Adrenal gland (tissue), 12 donors: ENCODE data around the gene BRF1. TPM values are rescaled to one million over a fixed set of nuclear protein-coding genes. Genes with fewer than 3 reads are reported as not detected.

ENCODE experiments used
- DNase-seq, 7 donors: peaks; one replicate each; pipeline ENCODE4 v3.0.0-alpha.2; 2019 to 2020
- H3K27ac ChIP-seq, 5 donors: fragments of 200-600 bp; sonication (generic) in 4 of 5; 1 replicate in 3 of 5; 2 replicates in 2 of 5; pipeline versions ENCODE4 v1.5.1 to v1.8.0; 2016 to 2020; ENCODE audit warnings: mild to moderate bottlenecking in 1 of 5
- H3K27me3 ChIP-seq: fragments of 200-600 bp; 2 replicates; pipeline ENCODE4 v1.8.0; 2021
- H3K36me3 ChIP-seq, 2 donors: fragments of 200-600 bp; replicated peaks in 1 of 2; 1 replicate in 1 of 2; 2 replicates in 1 of 2; pipeline versions ENCODE4 v1.5.1 to v1.8.0; 2018 to 2022
- H3K4me1 ChIP-seq, 2 donors: fragments of 200-600 bp; replicated peaks in 1 of 2; 1 replicate in 1 of 2; 2 replicates in 1 of 2; pipeline versions ENCODE4 v1.5.1 to v1.8.0; 2018 to 2021
- H3K4me3 ChIP-seq, 4 donors: fragments of 200-600 bp; sonication (generic) in 3 of 4; one replicate each; pipeline ENCODE4 v1.5.1; 2016 to 2018
- H3K9me3 ChIP-seq, 3 donors: fragments of 200-600 bp; sonication (generic) in 1 of 3; replicated peaks in 1 of 3; 1 replicate in 2 of 3; 2 replicates in 1 of 3; pipeline versions ENCODE4 v1.5.1 to v1.8.0; 2016 to 2021
- CTCF ChIP-seq, 6 experiments: fragments of 450-650 bp in 4 of 6; fragments of 200-600 bp in 2 of 6; sonication (generic) in 1 of 6; IDR thresholded peaks; 1 replicate in 5 of 6; 2 replicates in 1 of 6; pipeline versions ENCODE4 v1.5.1 to v1.8.0; 2016 to 2021; ENCODE audit warnings: antibody characterized with exemption in 6 of 6, mild to moderate bottlenecking in 2 of 6, moderate library complexity in 1 of 6
- POLR2A ChIP-seq, 2 donors: fragments of 450-650 bp; IDR thresholded peaks; one replicate each; pipeline ENCODE4 v1.6.1; 2017; ENCODE audit warnings: antibody characterized with exemption in 2 of 2, mild to moderate bottlenecking in 2 of 2, moderate library complexity in 1 of 2
- WGBS, 4 donors: extraction: QIAGEN DNeasy Blood & Tissue Kit in 2 of 4; methylation state at CpG; one replicate each; pipeline versions ENCODE4 v1.1.5 to v1.1.7; 2013 to 2017; 5-methylcytosine and 5-hydroxymethylcytosine counted together
- intact Hi-C, 2 donors: fragments of 100-400 bp; cut with DNase I; formaldehyde crosslinking; loops; one replicate each; pipeline versions ENCODE4 v1.14.1 to v1.15.0; 2022 to 2023
- polyA plus RNA-seq, 3 donors: library from polyadenylated mRNA; stranded (reverse); fragments of 200-250 nt in 2 of 3; fragments of 350-450 nt in 1 of 3; fragmentation: Illumina TruSeq in 1 of 3; extraction: RNeasy Lipid Tissue Mini Kit (QIAGEN cat#74804) in 1 of 3; gene quantifications; one replicate each; pipeline ENCODE4 v1.2.3, GENCODE V29; 2013 to 2014
- total RNA-seq, 9 donors: library from RNA; depleted of rRNA in 4 of 9; stranded (reverse); fragments of >200 nt in 4 of 9; fragments of 120-200 nt in 1 of 9; fragmentation: NEBNext Ultra II Directional in 1 of 9; extraction: Animal tissue kit (Norgen Biotek cat#: 25700) in 1 of 9; gene quantifications; one replicate each; pipeline versions ENCODE4 v1.1.0 to v1.2.4, GENCODE V29; 2013 to 2023
- donor health status: healthy with polysubstance abuse.
- donor health status: Bipolar disorder and iron deficiency.
- donor health status: DM: yes; HTN: yes; CAD: no.
- donor health status: DM: no; HTN: no; CAD: no.
- donor health status: DM: no; HTN: no; CAD: no.
- donor health status: DM: yes; HTN: yes; CAD: no.

BRF1 gene
- total and polyA plus RNA-seq, 12 donors = 14.0 to 96.9 (median 37.5) TPM

DNA sequence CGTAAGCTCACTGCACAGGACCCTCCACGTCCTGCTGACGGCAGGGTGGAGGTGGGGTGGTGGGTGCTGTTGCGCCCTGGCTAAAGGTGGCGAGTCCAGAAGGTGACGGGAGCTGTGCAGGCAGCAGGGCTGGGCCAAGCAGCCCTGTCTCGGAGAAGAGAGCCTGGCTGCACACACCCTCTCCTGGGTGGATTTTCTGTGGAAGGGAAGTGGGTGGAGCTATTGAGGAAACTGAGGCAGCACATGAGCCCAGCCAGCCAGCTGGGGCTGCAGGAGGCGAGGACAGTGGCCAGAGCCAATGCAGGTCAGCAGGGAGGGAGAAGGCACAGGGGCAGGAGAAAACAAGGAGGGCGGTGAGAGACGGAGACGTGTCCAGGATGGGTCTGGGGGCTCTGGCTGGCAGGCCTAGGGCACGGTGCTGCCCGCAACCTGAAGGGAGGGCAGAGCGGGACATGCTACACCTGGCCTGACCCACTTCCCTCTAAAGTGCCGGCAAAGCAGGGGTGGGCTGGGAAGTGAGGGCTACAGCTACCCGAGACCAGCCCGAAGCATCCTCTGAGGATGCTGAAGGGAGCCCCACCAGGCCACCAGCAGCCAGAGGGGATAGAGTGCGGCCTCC, 32.0 kb downstream of the BRF1 start:
- no peaks in the 10 kb centered on the region for H3K4me1 ChIP-seq
- WGBS, 4 donors = 86 to 95% (median 89%) methylated on average over 15 to 18 of the region's 18 CpGs
- H3K36me3 ChIP-seq = peaks cover 0 to 6% of the 10 kb centered on the region in 2 donors
- no peak overlapping the region for H3K4me3 ChIP-seq
- TF ChIP-seq CTCF (IDR thresholded peaks at IDR 0.05) (no peak), POLR2A (IDR thresholded peaks at IDR 0.05) (no peak)
- no peaks in the 10 kb centered on the region for H3K9me3 ChIP-seq
- intact Hi-C loops = no loop called here
- DNase-seq = no peak
- H3K27me3 ChIP-seq = no peaks in the 10 kb centered on the region
- no peak overlapping the region for H3K27ac ChIP-seq

- Histone ChIP-seq H3K27me3 (no peaks in the 10 kb centered on the region), H3K36me3 (peaks cover 0 to 6% of the 10 kb centered on the region in 2 donors), H3K9me3 (no peaks in the 10 kb centered on the region), H3K4me1 (no peaks in the 10 kb centered on the region), H3K27ac (no peak overlapping the region), H3K4me3 (no peak overlapping the region)
- 88 to 93% (median 91%) methylated on average over 10 to 21 of the region's 21 CpGs for WGBS, 4 donors
- no peak for DNase-seq
- no peak for TF ChIP-seq POLR2A (IDR thresholded peaks at IDR 0.05)
- no peak for TF ChIP-seq CTCF (IDR thresholded peaks at IDR 0.05)
- intact Hi-C loops = no loop called here
These were observed 32.8 kb downstream of the BRF1 start for GRCh38 chr14:105267820-105268548.

GRCh38 chr14:105261781-105262180, 39.0 kb downstream of the BRF1 start:
- 40 to 100% (median 92%) methylated on average over 1 to 20 of the region's 20 CpGs for WGBS, 4 donors
- no peaks in the 10 kb centered on the region for H3K27me3 ChIP-seq
- TF ChIP-seq POLR2A (IDR thresholded peaks at IDR 0.05) (no peak), CTCF (IDR thresholded peaks at IDR 0.05) (no peak)
- H3K4me1 ChIP-seq = no peaks in the 10 kb centered on the region
- intact Hi-C loops = no loop called here
- H3K27ac ChIP-seq = no peak overlapping the region
- no peak overlapping the region for H3K4me3 ChIP-seq
- H3K36me3 ChIP-seq = peaks cover 0 to 6% of the 10 kb centered on the region in 2 donors
- no peak for DNase-seq
- no peaks in the 10 kb centered on the region for H3K9me3 ChIP-seq

DNA sequence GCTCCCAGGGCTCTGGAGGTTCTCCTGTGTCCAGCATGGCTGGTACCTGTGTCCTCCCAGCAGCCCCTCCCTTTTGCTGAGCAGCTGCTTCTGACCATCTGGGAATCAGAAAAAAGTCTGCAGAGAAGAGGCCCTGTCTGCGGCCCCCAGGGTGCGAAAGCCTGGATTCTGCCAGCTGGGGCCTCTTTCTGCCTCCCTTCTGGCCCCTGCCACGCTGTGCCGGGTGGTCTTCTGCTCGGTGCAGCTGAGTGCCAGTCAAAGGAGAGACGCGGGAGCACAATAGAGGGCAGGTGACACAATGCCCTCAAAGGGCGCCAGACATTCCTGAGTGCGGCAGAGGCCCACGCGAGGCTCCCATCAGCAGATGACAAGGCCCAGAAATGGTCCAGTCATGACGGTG, 39.8 kb downstream of the BRF1 start:
- no peak overlapping the region for H3K4me3 ChIP-seq
- intact Hi-C loops = no loop called here
- H3K27me3 ChIP-seq = no peaks in the 10 kb centered on the region
- no peak overlapping the region for H3K27ac ChIP-seq
- 85 to 93% (median 88%) methylated on average over 8 to 12 of the region's 12 CpGs for WGBS, 4 donors
- no peak for DNase-seq
- H3K36me3 ChIP-seq = peaks cover 0 to 6% of the 10 kb centered on the region in 2 donors
- no peaks in the 10 kb centered on the region for H3K4me1 ChIP-seq
- TF ChIP-seq CTCF (IDR thresholded peaks at IDR 0.05) = no peak
- no peak for TF ChIP-seq POLR2A (IDR thresholded peaks at IDR 0.05)
- H3K9me3 ChIP-seq = no peaks in the 10 kb centered on the region
